T47D (cell line): Measurements from ENCODE around the gene SLFNL1.

ENCODE experiments used
- DNase-seq, 2 experiments: peaks; one replicate each; pipeline versions ENCODE4 v3.0.0 to v3.0.0-alpha.2; 2011 to 2012; ENCODE audit warnings: low read depth in 1 of 2, low spot score in 1 of 2
- JUND ChIP-seq: IDR thresholded peaks from 2 replicates; pipeline ENCODE4 v1.6.1; 2012; ENCODE audit warnings: low read depth
- in situ Hi-C: cut with HindIII; loops from 2 replicates; pipeline ENCODE4 v1.10.0; 2016; ENCODE audit warnings: low sequenced_read_pairs, low pct_unique_long_range_greater_than_20kb

The SLFNL1 gene

GRCh38 chr1:40997096-40997495 is 24.4 kb downstream of the SLFNL1 start:
- DNase-seq: no peak
- in situ Hi-C loops: no loop called here
- no peak for TF ChIP-seq JUND

- TF ChIP-seq JUND: no peak
- no peak for DNase-seq
- in situ Hi-C loops: no loop called here
Measured at GRCh38 chr1:40989066-40989465, 32.5 kb downstream of the SLFNL1 start.

- in situ Hi-C loops: no loop called here
- no peak for TF ChIP-seq JUND
- no peak for DNase-seq
Measured at GRCh38 chr1:40988280-40988679, 33.2 kb downstream of the SLFNL1 start.

- DNase-seq: no peak
- TF ChIP-seq JUND: no peak
- in situ Hi-C loops: no loop called here
Measured at GRCh38 chr1:40987439-40988276, 33.9 kb downstream of the SLFNL1 start.

GRCh38 chr1:40986956-40987355 is 34.6 kb downstream of the SLFNL1 start:
- no peak for DNase-seq
- TF ChIP-seq JUND: no peak

GRCh38 chr1:40986328-40986783 is 35.2 kb downstream of the SLFNL1 start:
- in situ Hi-C loops: no loop called here
- DNase-seq: no peak
- no peak for TF ChIP-seq JUND

More at GRCh38 chr1:40986956-40987355, 34.6 kb downstream of the SLFNL1 start:
- in situ Hi-C loops: no loop called here

- no peak for DNase-seq
- in situ Hi-C loops: no loop called here
- TF ChIP-seq JUND: no peak
Measured at GRCh38 chr1:40985875-40986274, 35.6 kb downstream of the SLFNL1 start.

- in situ Hi-C loops: no loop called here
- DNase-seq: no peak
- no peak for TF ChIP-seq JUND
Measured at GRCh38 chr1:40985161-40985560, 36.4 kb downstream of the SLFNL1 start.

- no peak for TF ChIP-seq JUND
- DNase-seq: no peak
- in situ Hi-C loops: no loop called here
Measured at GRCh38 chr1:40984531-40984930, 37.0 kb downstream of the SLFNL1 start.

- no peak for TF ChIP-seq JUND
- DNase-seq: no peak
- in situ Hi-C loops: no loop called here
Measured at GRCh38 chr1:40984066-40984465, 37.5 kb downstream of the SLFNL1 start.

- no peak for DNase-seq
- in situ Hi-C loops: no loop called here
- no peak for TF ChIP-seq JUND
Measured at GRCh38 chr1:40983286-40983685, 38.2 kb downstream of the SLFNL1 start.

- no peak for DNase-seq
- in situ Hi-C loops: no loop called here
- TF ChIP-seq JUND: no peak
Measured at GRCh38 chr1:40982721-40983120, 38.8 kb downstream of the SLFNL1 start.

- in situ Hi-C loops: no loop called here
- DNase-seq: no peak
- TF ChIP-seq JUND: no peak
Measured at GRCh38 chr1:40981691-40982448, 39.7 kb downstream of the SLFNL1 start.
